RPMI8226 (cell line): ENCODE data around the gene CASKIN2.
"Not testable (repeated sequence)": the region's sequence is repeated elsewhere in the genome, so short reads cannot be mapped to it uniquely, and the experiment has no call there.

ENCODE experiments used
- DNase-seq: peaks from one replicate; pipeline ENCODE4 v3.0.0-alpha.2; 2015

CASKIN2 gene

GRCh38 chr17:75460295-75460694, 55.0 kb downstream of the CASKIN2 start:
- DNase-seq = no peak

- no peak for DNase-seq
Measured at GRCh38 chr17:75459590-75460267, 55.6 kb downstream of the CASKIN2 start.

GRCh38 chr17:75459246-75459589, 56.1 kb downstream of the CASKIN2 start:
- DNase-seq = no peak

GRCh38 chr17:75457047-75457654, 58.2 kb downstream of the CASKIN2 start:
- DNase-seq = peak; percentile 10

- peak; percentile 96 for DNase-seq
Measured at GRCh38 chr17:75456417-75457046, 58.8 kb downstream of the CASKIN2 start, which contains the start of gene TMEM94. Gene TMEM94 (plus strand): TSS chr17:75456635. CDS start chr17:75471906, 15,271 bp downstream.

- no peak for DNase-seq
Measured at GRCh38 chr17:75456039-75456416, 59.3 kb downstream of the CASKIN2 start.

- DNase-seq = not testable (repeated sequence)
Measured at GRCh38 chr17:75454672-75455071, 60.7 kb downstream of the CASKIN2 start.

- no peak for DNase-seq
Measured at GRCh38 chr17:75454193-75454592, 61.1 kb downstream of the CASKIN2 start.

GRCh38 chr17:75450270-75450669, 65.1 kb downstream of the CASKIN2 start:
- no peak for DNase-seq
